Lower leg skin (tissue), 3 donors: ENCODE measurements around the gene WNT7B.

Source experiments
- POLR2A ChIP-seq, 2 donors: fragments of 450-650 bp; IDR thresholded peaks; one replicate each; pipeline ENCODE4 v1.6.1; 2016 to 2017; ENCODE audit warnings: antibody characterized with exemption in 2 of 2, mild to moderate bottlenecking in 1 of 2, moderate library complexity in 1 of 2
- TF ChIP-seq, protein P1 (sequence below), 3 donors: fragments of 450-650 bp; IDR thresholded peaks; one replicate each; pipeline ENCODE4 v1.5.1; 2016; ENCODE audit warnings: antibody characterized with exemption in 3 of 3, mild to moderate bottlenecking in 3 of 3, moderate library complexity in 2 of 3

DNA sequence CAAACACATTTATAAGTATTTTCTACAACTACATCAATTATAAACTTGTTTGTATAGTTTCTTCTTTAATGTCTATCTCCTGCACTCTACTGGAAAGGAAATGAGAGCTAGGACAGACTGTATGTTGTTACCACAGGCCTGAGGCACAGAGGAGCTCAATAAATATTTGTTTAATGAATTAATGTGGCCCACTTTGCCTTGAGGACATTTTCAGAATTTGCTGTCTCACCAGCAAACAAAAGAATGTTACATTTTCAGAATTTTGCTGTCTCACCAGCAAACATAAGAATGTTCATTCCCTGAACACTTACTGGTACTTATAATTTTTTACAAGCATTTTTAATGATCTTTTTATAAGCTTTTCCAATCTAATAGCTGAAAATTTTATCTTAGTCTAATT lies 41.9 kb upstream of the WNT7B start:
- TF ChIP-seq, protein P1, sequence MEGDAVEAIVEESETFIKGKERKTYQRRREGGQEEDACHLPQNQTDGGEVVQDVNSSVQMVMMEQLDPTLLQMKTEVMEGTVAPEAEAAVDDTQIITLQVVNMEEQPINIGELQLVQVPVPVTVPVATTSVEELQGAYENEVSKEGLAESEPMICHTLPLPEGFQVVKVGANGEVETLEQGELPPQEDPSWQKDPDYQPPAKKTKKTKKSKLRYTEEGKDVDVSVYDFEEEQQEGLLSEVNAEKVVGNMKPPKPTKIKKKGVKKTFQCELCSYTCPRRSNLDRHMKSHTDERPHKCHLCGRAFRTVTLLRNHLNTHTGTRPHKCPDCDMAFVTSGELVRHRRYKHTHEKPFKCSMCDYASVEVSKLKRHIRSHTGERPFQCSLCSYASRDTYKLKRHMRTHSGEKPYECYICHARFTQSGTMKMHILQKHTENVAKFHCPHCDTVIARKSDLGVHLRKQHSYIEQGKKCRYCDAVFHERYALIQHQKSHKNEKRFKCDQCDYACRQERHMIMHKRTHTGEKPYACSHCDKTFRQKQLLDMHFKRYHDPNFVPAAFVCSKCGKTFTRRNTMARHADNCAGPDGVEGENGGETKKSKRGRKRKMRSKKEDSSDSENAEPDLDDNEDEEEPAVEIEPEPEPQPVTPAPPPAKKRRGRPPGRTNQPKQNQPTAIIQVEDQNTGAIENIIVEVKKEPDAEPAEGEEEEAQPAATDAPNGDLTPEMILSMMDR (IDR thresholded peaks at IDR 0.05): no peak
- TF ChIP-seq POLR2A (IDR thresholded peaks at IDR 0.05): no peak
